Endothelial cell (in vitro differentiated cells): ENCODE measurements around the gene STAB2. TPM values are rescaled to one million over a fixed set of nuclear protein-coding genes. Genes with fewer than 3 reads are reported as not detected.
"Not testable (repeated sequence)": the region's sequence is repeated elsewhere in the genome, so short reads cannot be mapped to it uniquely, and the experiment has no call there.

ENCODE experiments used
- DNase-seq: peaks from one replicate; pipeline ENCODE4 v3.0.0; 2021; ENCODE audit warnings: low spot score
- H3K27ac Mint-ChIP-seq: one replicate; pipeline ENCODE4 v1.8.0; 2021; ENCODE audit warnings: mixed read lengths, inconsistent platforms; ENCODE audit not compliant: unreplicated experiment
- H3K27me3 Mint-ChIP-seq: one replicate; pipeline ENCODE4 v1.8.0; 2021; ENCODE audit warnings: mild to moderate bottlenecking, moderate library complexity, mixed read lengths, inconsistent platforms; ENCODE audit not compliant: unreplicated experiment
- H3K36me3 Mint-ChIP-seq: one replicate; pipeline ENCODE4 v1.8.0; 2021; ENCODE audit warnings: mild to moderate bottlenecking, low read depth, mixed read lengths, inconsistent platforms; ENCODE audit not compliant: unreplicated experiment
- H3K4me1 Mint-ChIP-seq: one replicate; pipeline ENCODE4 v1.8.0; 2021; ENCODE audit warnings: mild to moderate bottlenecking, mixed read lengths, inconsistent platforms; ENCODE audit not compliant: unreplicated experiment
- H3K4me3 Mint-ChIP-seq: one replicate; pipeline ENCODE4 v1.8.0; 2021; ENCODE audit warnings: mild to moderate bottlenecking, mixed read lengths, inconsistent platforms; ENCODE audit not compliant: unreplicated experiment
- H3K9me3 Mint-ChIP-seq: one replicate; pipeline ENCODE4 v1.8.0; 2021; ENCODE audit warnings: mixed read lengths, inconsistent platforms; ENCODE audit not compliant: unreplicated experiment
- total RNA-seq: library from RNA; stranded (reverse); fragmentation: NEBNext Ultra II Directional; extraction: Animal tissue kit (Norgen Biotek cat#: 25700); gene quantifications from one replicate; pipeline ENCODE4 v1.2.1, GENCODE V29; 2021; ENCODE audit not compliant: unreplicated experiment
- TF ChIP-seq, protein P1 (sequence below): fragments of 200-600 bp; sonication (generic); IDR thresholded peaks from one replicate; pipeline ENCODE4 v1.5.0; 2021; ENCODE audit warnings: antibody characterized with exemption; ENCODE audit not compliant: unreplicated experiment

The STAB2 gene
- total RNA-seq, 1 donor from 2014 or later = 0.10 TPM

DNA sequence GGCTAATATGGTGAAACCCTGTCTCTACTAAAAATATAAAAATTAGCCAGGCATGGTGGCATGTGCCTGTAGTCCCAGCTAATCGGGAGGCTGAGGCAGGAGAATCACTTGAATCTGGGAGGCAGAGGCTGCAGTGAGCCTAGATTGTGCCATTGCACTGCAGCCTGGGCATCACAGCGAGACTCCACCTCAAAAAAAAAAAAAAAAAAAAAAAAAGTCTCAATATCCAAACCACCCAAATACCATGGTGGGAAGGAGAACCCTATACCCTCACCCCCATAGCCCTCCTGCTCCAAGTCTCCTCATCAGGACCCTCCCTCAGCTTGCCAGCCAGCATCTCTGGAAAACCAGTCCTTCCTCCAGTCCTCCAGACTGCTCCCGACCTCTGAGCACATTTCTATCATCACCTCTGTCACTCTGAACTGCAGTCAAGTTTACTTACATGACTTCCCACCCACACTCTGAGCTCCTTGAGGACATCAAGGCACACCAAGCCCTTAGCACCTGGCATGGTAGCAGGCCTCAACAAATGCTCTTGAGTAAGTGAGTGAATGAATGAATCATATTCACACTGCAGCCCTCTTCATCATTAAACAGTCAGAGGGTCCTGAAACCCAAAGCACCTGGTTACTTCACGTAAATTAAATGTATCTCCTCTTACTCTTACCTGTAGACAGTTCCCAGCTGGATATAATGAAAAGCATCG lies 218.7 kb downstream of the STAB2 start:
- no peak overlapping the region for H3K27ac Mint-ChIP-seq
- DNase-seq = no peak
- TF ChIP-seq, protein P1, sequence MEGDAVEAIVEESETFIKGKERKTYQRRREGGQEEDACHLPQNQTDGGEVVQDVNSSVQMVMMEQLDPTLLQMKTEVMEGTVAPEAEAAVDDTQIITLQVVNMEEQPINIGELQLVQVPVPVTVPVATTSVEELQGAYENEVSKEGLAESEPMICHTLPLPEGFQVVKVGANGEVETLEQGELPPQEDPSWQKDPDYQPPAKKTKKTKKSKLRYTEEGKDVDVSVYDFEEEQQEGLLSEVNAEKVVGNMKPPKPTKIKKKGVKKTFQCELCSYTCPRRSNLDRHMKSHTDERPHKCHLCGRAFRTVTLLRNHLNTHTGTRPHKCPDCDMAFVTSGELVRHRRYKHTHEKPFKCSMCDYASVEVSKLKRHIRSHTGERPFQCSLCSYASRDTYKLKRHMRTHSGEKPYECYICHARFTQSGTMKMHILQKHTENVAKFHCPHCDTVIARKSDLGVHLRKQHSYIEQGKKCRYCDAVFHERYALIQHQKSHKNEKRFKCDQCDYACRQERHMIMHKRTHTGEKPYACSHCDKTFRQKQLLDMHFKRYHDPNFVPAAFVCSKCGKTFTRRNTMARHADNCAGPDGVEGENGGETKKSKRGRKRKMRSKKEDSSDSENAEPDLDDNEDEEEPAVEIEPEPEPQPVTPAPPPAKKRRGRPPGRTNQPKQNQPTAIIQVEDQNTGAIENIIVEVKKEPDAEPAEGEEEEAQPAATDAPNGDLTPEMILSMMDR = no peak
- H3K4me3 Mint-ChIP-seq = no peak overlapping the region
- H3K4me1 Mint-ChIP-seq = peaks cover 10% of the 10 kb centered on the region
- no peaks in the 10 kb centered on the region for H3K9me3 Mint-ChIP-seq
- H3K27me3 Mint-ChIP-seq = no peaks in the 10 kb centered on the region
- H3K36me3 Mint-ChIP-seq = no peaks in the 10 kb centered on the region

GRCh38 chr12:103806803-103807202 lies 219.7 kb downstream of the STAB2 start:
- H3K9me3 Mint-ChIP-seq = no peaks in the 10 kb centered on the region
- TF ChIP-seq, protein P1 = no peak
- peaks cover 10% of the 10 kb centered on the region for H3K4me1 Mint-ChIP-seq
- DNase-seq = no peak
- H3K36me3 Mint-ChIP-seq = no peaks in the 10 kb centered on the region
- no peaks in the 10 kb centered on the region for H3K27me3 Mint-ChIP-seq
- no peak overlapping the region for H3K4me3 Mint-ChIP-seq
- H3K27ac Mint-ChIP-seq = no peak overlapping the region

DNA sequence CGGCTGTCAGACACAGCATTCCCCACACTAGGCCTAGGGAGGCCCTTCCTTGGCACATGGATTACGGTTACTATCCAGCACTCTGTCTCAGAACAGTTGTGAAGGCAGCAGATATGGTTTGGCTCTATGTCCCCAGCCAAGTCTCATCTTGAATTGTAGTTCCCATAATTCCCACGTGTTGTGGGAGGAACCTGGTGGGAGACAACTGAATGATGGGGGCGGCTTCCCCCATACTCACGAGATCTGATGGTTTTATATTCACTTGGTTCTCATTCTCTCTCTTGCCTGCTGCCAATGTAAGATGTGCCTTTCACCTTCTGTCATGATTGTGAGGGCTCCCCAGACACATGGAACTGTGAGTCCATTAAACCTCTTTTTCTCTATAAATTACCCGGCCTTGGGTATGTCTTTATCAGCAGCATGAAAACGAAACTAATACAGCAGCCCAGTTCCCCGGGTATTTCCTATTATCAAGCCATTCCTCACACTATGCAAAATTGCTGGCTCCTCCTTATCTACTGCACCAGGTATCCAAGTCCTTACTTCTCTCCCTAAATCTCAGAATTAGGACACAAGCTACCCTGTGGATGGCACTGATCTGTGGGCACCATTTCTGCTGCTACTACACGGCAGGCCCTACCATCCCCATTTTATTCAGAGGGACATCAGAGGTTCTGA lies 220.6 kb downstream of the STAB2 start:
- Mint-ChIP-seq H3K27ac (no peak overlapping the region), H3K27me3 (no peaks in the 10 kb centered on the region), H3K36me3 (no peaks in the 10 kb centered on the region), H3K4me3 (no peak overlapping the region), H3K4me1 (peaks cover 10% of the 10 kb centered on the region), H3K9me3 (no peaks in the 10 kb centered on the region)
- TF ChIP-seq, protein P1 = no peak
- no peak for DNase-seq

DNA sequence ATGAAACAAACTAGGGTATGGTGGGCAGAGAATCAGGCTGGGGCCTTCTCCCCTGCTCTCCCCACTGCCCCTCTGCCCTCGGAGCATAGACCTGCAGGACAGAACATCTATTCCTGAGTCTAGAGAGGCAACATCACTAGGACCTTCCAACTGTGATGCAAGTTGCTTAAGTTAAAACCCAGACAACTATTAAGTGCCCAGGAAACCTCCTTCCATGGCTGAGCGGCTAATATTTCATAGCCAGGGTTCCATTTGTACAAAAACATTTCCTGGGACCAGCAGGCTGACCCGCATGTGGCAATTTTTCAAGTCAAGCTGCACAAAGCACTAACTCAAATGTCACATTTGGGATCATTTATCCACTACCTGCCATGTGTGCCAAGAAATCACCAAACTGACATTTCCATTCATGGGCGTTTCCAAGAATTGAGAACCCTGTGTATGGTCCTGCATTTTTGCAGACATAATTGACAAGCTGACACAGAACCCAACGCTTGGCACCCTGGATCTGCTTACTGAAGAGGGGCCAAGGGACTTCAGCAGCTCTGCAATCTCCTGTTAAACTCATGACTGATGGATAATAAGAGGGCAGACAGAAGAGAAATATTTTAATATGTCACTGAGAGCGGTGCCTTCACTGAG lies 221.3 kb downstream of the STAB2 start:
- Mint-ChIP-seq H3K9me3 (no peaks in the 10 kb centered on the region), H3K4me1 (peaks cover 10% of the 10 kb centered on the region), H3K27ac (no peak overlapping the region), H3K36me3 (no peaks in the 10 kb centered on the region), H3K27me3 (no peaks in the 10 kb centered on the region), H3K4me3 (no peak overlapping the region)
- no peak for DNase-seq
- TF ChIP-seq, protein P1 = no peak

DNA sequence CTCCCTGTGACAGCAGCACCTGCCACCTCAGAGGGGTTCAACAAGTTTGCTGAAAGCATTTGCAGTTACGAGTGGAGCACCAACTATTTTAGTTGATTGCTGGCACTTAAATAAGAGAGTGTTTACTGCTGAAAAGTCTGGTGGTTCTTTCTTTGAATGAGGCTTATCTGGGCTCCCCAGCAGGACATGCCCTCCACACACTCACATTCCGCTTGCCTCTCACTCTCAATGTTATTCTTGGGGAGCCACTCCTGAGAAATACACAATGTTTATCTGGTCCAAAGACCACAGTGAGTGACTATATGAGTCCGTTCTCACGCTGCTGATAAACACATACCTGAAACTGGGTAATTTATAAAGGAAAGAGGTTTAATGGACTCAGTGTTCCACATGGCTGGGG lies 222.1 kb downstream of the STAB2 start:
- DNase-seq = no peak
- peaks cover 4% of the 10 kb centered on the region for H3K4me1 Mint-ChIP-seq
- H3K36me3 Mint-ChIP-seq = no peaks in the 10 kb centered on the region
- TF ChIP-seq, protein P1 = no peak
- no peaks in the 10 kb centered on the region for H3K9me3 Mint-ChIP-seq
- no peak overlapping the region for H3K4me3 Mint-ChIP-seq
- no peak overlapping the region for H3K27ac Mint-ChIP-seq
- no peaks in the 10 kb centered on the region for H3K27me3 Mint-ChIP-seq

- H3K4me3 Mint-ChIP-seq, H3K27me3 Mint-ChIP-seq, DNase-seq, H3K4me1 Mint-ChIP-seq, H3K27ac Mint-ChIP-seq, H3K9me3 Mint-ChIP-seq, H3K36me3 Mint-ChIP-seq: not testable (repeated sequence)
Measured at GRCh38 chr12:103809639-103810038, 222.6 kb downstream of the STAB2 start.
